CD4-positive, alpha-beta T cell treated with Interleukin-4 for 4 hours (primary cell): ENCODE results near the gene DPM2.

Source experiments
- DNase-seq: peaks from one replicate; pipeline ENCODE4 v3.0.0-alpha.2; 2020

Gene DPM2

GRCh38 chr9:127934248-127934647 is 3.4 kb downstream of the DPM2 start:
- no peak for DNase-seq

- no peak for DNase-seq
Observed at GRCh38 chr9:127931092-127931881, 6.4 kb downstream of the DPM2 start.

GRCh38 chr9:127930231-127931091 is 7.2 kb downstream of the DPM2 start, which contains the start of gene PIP5KL1:
Gene PIP5KL1 (minus strand): TSS chr9:127930777. CDS start chr9:127930752, 25 bp downstream.
- DNase-seq, result peak; percentile 50

GRCh38 chr9:127929625-127929979 is 8.1 kb downstream of the DPM2 start:
- DNase-seq, result no peak

- DNase-seq, result no peak
Observed at GRCh38 chr9:127928676-127929624, 8.7 kb downstream of the DPM2 start.

DNA sequence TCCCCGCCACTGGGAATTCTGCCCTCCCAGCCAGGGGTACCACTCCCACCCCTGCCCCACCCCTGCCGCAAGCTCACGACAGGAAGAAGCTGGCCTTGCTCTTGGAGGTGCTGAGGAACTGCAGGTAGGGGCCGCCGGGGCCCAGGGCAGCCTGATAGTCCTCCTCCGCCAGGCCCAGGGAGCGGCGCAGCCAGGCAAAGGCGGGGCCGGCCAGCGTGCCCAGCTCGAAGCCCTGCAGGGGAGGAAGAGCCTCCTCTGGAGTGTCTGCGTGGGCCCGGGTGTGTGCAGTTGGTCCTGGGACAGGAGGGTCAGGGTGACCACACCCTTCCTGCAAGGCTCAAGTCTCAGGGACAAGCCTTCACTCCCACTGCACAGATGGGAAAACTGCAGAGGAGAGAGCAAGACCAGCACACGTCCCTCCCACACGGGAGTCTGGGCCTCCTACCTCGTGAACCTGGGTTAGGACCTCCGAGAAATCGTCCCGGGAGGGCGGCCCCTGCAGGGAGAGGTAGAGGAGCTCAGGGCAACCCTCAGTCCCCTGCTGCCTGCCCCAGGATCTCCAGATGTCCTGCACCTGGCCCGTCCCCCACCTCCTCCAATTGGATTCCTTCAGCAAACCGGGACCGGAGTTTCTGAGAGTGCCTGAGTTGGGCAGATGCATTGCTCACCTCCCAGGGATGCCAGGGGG is 9.5 kb downstream of the DPM2 start:
- DNase-seq, result no peak

GRCh38 chr9:127927201-127927987 is 10.3 kb downstream of the DPM2 start:
- DNase-seq, result peak; percentile 63

DNA sequence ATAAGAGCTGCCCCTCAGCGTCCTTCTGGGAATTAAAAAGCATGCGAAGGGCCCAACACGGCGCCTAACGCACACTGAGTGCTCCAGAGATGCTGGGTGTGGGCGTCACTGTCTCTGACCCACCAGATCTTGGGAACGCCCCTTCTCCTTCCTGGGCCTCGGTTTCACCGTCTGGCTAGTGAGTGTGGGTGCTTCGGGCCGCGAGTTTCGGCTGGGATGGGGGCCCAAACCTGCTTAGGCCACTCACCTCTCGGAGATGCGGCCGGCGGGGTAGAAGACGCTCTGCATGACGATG is 10.8 kb downstream of the DPM2 start:
- no peak for DNase-seq

DNA sequence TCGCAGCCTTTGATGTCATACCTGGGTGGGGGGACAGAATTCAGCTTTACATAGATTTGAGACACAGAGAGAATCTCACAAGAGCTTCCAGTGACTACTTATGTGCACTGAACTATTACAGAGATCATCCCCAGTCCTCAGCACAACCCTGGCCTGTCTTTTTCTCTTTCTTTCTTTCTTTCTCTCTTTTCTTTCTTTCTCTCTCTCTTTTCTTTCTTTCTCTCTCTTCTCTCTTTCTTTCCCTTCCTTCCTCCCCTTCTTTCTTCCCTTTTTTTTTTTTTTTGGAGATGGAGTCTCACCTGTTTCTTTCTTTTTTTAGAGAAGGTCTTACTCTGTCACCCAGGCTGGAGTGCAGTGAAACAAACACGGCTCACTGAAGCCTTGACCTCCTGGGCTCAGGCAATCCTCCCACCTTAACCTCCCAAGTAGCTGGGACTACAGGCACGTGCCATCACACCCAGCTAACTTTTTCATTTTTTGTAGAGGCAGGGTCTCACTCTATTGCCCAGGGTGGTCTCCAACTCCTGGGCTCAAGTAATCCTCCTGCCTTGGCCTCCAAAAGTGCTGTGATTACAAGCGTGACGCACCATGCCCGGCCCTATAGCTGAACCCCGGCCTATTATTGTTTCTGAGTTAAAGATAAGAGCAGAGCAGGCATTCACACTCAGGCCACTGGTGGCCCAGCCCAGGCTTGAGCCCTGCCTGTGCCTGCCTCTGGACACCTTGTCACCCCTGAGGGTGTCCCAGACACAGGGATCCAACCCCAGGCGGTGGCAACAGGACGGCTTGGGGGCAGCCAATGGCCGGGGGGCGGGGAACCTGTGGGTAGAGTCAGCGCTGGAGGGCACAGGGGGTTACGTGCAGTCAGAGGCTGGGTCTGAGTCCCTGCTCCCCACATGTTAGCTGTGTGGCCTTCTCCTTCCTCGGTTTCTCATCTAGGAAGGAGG is 11.4 kb downstream of the DPM2 start:
- DNase-seq, result no peak

GRCh38 chr9:127924736-127925444 is 12.8 kb downstream of the DPM2 start:
- no peak for DNase-seq

GRCh38 chr9:127923771-127924170 is 13.9 kb downstream of the DPM2 start:
- no peak for DNase-seq

DNA sequence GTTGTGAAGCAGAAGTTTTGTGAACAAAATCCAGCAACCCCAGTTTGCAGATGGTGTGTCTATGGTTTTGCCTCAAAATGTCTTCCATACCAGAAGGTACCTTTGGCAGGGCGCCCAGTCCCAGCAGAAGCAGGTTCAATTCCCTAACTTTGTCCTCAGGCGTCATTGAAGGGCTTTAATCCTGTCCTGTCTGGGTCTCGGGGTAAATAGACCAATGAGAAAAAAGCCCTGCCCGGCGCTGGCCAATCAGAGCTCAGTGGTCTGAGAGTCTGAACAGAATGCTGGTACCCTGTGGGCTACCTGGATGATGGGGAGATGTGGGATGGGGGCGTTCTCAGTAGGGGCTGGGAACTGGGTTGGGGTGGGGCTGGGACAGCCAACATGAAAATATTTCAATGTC is 14.6 kb downstream of the DPM2 start:
- DNase-seq, result no peak

GRCh38 chr9:127921557-127922120 is 16.0 kb downstream of the DPM2 start:
- peak; percentile 69 for DNase-seq

DNA sequence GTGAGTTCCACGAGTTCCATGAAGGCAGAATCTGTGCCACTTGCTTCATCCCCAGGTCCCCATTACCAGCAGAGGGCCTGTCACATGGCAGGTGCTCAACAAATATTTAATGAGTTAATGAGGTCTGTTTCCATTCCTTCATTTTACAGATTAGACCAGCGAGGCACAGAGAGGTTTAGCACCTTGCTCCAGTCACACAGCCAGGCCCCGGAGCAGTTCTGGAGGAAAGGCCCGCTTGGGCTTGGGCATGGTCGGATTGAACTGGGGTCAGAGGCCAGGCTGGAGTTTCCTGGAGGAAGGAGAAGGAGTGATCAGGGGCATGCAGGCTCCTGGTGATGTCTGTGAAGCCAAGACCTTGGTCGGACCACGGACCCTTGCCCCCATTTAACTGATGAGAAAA is 16.9 kb downstream of the DPM2 start:
- DNase-seq, result no peak

DNA sequence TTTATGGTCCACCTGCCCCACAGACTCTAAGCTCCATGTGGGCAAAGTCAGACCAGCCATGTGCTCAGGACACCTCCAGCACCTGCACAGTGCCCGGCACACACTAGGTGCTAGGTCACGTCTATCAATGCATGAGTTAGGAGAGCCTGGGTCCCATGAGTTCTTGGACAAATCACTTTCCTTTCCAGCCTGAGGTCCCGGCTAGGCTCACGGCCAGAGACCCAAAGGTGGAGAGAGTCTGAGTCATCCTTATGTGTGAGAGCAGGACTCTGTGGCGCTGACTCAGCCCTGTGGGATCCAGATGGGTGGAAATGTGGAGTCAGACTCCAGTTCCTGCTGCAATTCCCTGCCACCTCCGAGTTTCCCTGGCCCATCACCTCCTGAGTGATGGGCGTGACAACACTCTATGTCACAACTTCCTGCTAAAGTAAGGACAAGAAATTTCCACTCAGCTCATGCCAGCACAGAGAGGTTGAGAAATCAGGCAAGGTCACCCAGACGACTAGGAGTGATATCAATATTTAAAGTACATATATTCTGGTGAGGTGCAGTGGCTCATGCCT is 18.3 kb downstream of the DPM2 start:
- DNase-seq, result no peak

DNA sequence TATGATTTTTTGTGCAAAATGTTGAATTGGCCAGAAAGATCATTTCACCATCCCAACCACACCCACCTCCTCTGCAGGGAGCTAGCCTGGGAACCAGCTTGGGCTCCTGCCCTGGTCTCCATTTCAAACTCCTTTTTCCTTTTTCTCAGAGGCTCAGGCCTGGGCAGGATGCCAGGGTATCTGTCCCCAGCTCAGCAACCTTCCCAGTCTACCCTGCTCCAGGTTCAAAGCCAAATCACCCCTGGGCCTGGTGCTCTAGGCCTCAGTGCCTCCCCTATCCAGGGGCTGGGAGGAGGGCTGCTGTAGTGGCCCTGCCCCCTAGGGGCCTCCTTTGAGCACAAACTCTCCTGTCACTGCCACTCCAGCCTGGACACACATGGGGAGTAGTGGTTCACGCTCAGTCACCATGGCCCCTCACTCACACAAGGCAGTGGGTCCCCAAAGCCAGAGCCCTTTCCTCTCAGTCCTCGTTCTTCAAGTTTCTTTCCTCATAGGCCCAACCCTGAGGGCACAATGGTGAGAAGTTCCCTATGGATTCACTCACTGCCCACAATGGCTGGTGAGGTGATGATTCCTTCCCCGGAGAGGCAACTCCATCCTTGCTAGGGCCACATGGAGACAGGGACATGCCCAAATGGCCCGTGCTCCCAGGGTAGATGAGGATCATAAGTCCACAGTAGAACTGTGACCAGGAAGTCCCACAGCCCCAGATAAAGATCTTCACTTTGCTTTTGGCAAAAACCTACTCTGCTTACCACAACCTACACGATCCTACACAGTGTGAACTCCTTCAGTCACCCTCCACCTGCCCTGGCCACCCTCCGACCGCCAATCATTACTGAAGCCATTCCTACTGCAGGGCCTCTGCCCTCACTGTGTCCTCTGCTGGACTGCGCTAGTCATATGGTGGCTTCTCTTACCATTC is 19.2 kb downstream of the DPM2 start:
- DNase-seq, result no peak

DNA sequence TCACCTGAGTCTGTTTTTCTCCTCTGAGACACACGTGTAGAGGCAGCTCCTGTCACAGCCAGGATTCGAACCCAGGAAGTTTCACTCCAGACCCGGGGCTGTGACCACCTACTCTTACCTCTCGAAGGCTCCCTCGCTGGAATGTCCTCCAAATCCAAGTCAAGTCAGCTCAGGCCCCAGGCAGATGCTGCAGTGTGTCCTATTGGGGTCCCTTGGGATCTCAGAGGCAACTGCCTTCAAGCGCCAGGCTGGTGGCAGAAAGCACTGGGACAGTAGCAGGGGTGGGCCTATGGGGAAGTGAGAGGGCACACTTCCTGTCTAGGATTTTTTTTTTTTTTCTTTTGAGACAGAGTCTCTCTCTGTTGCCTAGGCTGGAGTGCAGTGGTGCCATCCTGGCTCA is 20.1 kb downstream of the DPM2 start:
- DNase-seq, result no peak
